ENCODE results near the gene C1QL1. TPM values are rescaled to one million over a fixed set of nuclear protein-coding genes. Genes with fewer than 3 reads are reported as not detected.
A peak's percentile ranks its signal among the peaks of the same experiment; 100 is the strongest.

Gene C1QL1
- total and polyA plus RNA-seq, 9 of the 15 experiments (the other 6 are each of a cell fraction or from before 2014, with no cell fraction given) = 0.07 to 0.12 (median 0.09) TPM; not detected in 6

DNA sequence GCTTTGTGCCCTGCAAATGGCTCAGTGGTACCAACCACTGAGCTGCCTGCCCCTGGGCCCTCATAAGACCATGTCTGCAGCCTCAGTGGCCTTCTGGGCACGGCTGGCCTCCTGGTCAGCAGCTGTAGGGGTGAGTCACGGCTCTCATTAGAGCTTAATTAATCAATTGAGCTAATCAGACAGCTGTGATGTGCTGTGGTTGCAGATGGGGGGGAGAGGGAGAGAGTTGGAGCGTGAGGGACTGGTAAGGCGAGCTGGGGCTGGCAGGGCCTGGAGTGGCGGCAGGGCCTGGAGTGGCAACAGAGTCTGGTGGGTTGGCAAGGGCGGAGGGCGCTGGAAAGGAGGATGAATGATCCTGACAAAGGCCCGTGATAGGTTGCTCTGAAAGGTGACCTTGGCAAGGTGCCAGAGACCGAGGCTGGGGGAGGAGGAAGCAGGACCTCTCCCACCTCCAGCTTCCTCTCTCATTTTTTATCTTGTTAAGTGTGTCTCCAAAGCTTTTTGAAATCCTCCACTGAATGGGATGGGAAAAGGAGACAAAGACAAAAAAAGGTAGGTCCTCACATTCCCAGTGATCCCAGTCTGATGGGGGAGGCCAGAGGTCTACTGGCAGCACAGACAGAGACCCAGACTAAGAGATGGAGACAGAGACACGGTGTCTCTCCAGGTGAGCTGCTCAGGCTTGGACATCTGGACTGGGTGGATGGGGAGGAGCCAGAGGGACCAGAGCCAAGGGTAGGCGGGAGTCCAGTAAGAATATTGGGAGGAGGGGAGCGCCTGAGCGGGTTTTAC lies 41.8 kb upstream of the C1QL1 start (continued):
- TF ChIP-seq ZNF277 (CRISPR knock-in tag; IDR thresholded peaks at IDR 0.05; ENCODE audit: borderline replicate concordance) (no peak), GTF2B (IDR thresholded peaks at IDR 0.05; ENCODE audit: extremely low read depth, insufficient read length) (no peak), HDAC8 (tag; IDR thresholded peaks at IDR 0.05) (no peak), DACH1 (IDR thresholded peaks at IDR 0.05; ENCODE audit: partially characterized antibody) (peak; percentile 33), HINFP (tag; conservative IDR thresholded peaks at IDR 0.05; ENCODE audit: low read depth) (no peak), NFIC (IDR thresholded peaks at IDR 0.05) (peak; percentile 98), ELF1 (tag; IDR thresholded peaks at IDR 0.05) (no peak), SMAD1 (IDR thresholded peaks at IDR 0.05; ENCODE audit: low read depth, low read length, partially characterized antibody) (peak; percentile 43), TAL1 (IDR thresholded peaks at IDR 0.05) (no peak)

Data from K562 (cell line).